Measurements from ENCODE around the gene MEF2B.
"Not testable (repeated sequence)": the region's sequence is repeated elsewhere in the genome, so short reads cannot be mapped to it uniquely, and the experiment has no call there.

MEF2B gene

GRCh38 chr19:19192910-19193423 lies 22.9 kb upstream of the MEF2B start:
- no peak for DNase-seq (ENCODE audit: low spot score)

GRCh38 chr19:19192078-19192882 lies 22.2 kb upstream of the MEF2B start, which contains the start of the genes BORCS8 and RFXANK:
Gene BORCS8 (minus strand): TSS chr19:19192152. CDS start chr19:19192117, 35 bp downstream.
Gene RFXANK (plus strand): TSS chr19:19192258. CDS start chr19:19193947, 1,689 bp downstream.
- peak; percentile 96 for DNase-seq (ENCODE audit: low spot score)

GRCh38 chr19:19191768-19192077 lies 21.7 kb upstream of the MEF2B start:
- no peak for DNase-seq (ENCODE audit: low spot score)

- no peak for DNase-seq (ENCODE audit: low spot score)
Measured at GRCh38 chr19:19186742-19187141, 16.7 kb upstream of the MEF2B start.

GRCh38 chr19:19185853-19186740 lies 16.0 kb upstream of the MEF2B start:
- peak; percentile 81 for DNase-seq (ENCODE audit: low spot score)

GRCh38 chr19:19181488-19181998 lies 11.5 kb upstream of the MEF2B start:
- no peak for DNase-seq (ENCODE audit: low spot score)

GRCh38 chr19:19179548-19180441 lies 9.7 kb upstream of the MEF2B start:
- DNase-seq (ENCODE audit: low spot score): no peak

GRCh38 chr19:19176950-19177349 lies 6.9 kb upstream of the MEF2B start:
- no peak for DNase-seq (ENCODE audit: low spot score)

GRCh38 chr19:19173243-19173642 lies 3.2 kb upstream of the MEF2B start:
- DNase-seq (ENCODE audit: low spot score): not testable (repeated sequence)

GRCh38 chr19:19171821-19172532 lies 1.9 kb upstream of the MEF2B start:
- DNase-seq (ENCODE audit: low spot score): no peak

- no peak for DNase-seq (ENCODE audit: low spot score)
Measured at GRCh38 chr19:19170873-19171672, 1.0 kb upstream of the MEF2B start.

GRCh38 chr19:19169236-19170052 lies 619 bp downstream of the MEF2B start:
- no peak for DNase-seq (ENCODE audit: low spot score)

- no peak for DNase-seq (ENCODE audit: low spot score)
Measured at GRCh38 chr19:19167612-19168011, 2.5 kb downstream of the MEF2B start.

- no peak for DNase-seq (ENCODE audit: low spot score)
Measured at GRCh38 chr19:19165396-19165795, 4.7 kb downstream of the MEF2B start.

GRCh38 chr19:19162495-19162894 lies 7.6 kb downstream of the MEF2B start:
- no peak for DNase-seq (ENCODE audit: low spot score)

- DNase-seq (ENCODE audit: low spot score): no peak
Measured at GRCh38 chr19:19160461-19161035, 9.5 kb downstream of the MEF2B start.

- no peak for DNase-seq (ENCODE audit: low spot score)
Measured at GRCh38 chr19:19159534-19159933, 10.5 kb downstream of the MEF2B start.

GRCh38 chr19:19157808-19158207 lies 12.3 kb downstream of the MEF2B start:
- no peak for DNase-seq (ENCODE audit: low spot score)
